Endothelial cell (in vitro differentiated cells): ENCODE data around the gene COL19A1. TPM values are rescaled to one million over a fixed set of nuclear protein-coding genes. Genes with fewer than 3 reads are reported as not detected.

Experiments
- DNase-seq: peaks from one replicate; pipeline ENCODE4 v3.0.0; 2021; ENCODE audit warnings: low spot score
- H3K27ac Mint-ChIP-seq: one replicate; pipeline ENCODE4 v1.8.0; 2021; ENCODE audit warnings: mixed read lengths, inconsistent platforms; ENCODE audit not compliant: unreplicated experiment
- H3K27me3 Mint-ChIP-seq: one replicate; pipeline ENCODE4 v1.8.0; 2021; ENCODE audit warnings: mild to moderate bottlenecking, moderate library complexity, mixed read lengths, inconsistent platforms; ENCODE audit not compliant: unreplicated experiment
- H3K36me3 Mint-ChIP-seq: one replicate; pipeline ENCODE4 v1.8.0; 2021; ENCODE audit warnings: mild to moderate bottlenecking, low read depth, mixed read lengths, inconsistent platforms; ENCODE audit not compliant: unreplicated experiment
- H3K4me1 Mint-ChIP-seq: one replicate; pipeline ENCODE4 v1.8.0; 2021; ENCODE audit warnings: mild to moderate bottlenecking, mixed read lengths, inconsistent platforms; ENCODE audit not compliant: unreplicated experiment
- H3K4me3 Mint-ChIP-seq: one replicate; pipeline ENCODE4 v1.8.0; 2021; ENCODE audit warnings: mild to moderate bottlenecking, mixed read lengths, inconsistent platforms; ENCODE audit not compliant: unreplicated experiment
- H3K9me3 Mint-ChIP-seq: one replicate; pipeline ENCODE4 v1.8.0; 2021; ENCODE audit warnings: mixed read lengths, inconsistent platforms; ENCODE audit not compliant: unreplicated experiment
- total RNA-seq: library from RNA; stranded (reverse); fragmentation: NEBNext Ultra II Directional; extraction: Animal tissue kit (Norgen Biotek cat#: 25700); gene quantifications from one replicate; pipeline ENCODE4 v1.2.1, GENCODE V29; 2021; ENCODE audit not compliant: unreplicated experiment
- TF ChIP-seq, protein P1 (sequence below): fragments of 200-600 bp; sonication (generic); IDR thresholded peaks from one replicate; pipeline ENCODE4 v1.5.0; 2021; ENCODE audit warnings: antibody characterized with exemption; ENCODE audit not compliant: unreplicated experiment

The COL19A1 gene
- total RNA-seq, 1 donor from 2014 or later: 0.33 TPM

GRCh38 chr6:70028246-70028645 lies 161.9 kb downstream of the COL19A1 start:
- Mint-ChIP-seq H3K27me3 (peaks cover 3% of the 10 kb centered on the region), H3K9me3 (no peaks in the 10 kb centered on the region), H3K27ac (no peak overlapping the region), H3K36me3 (no peaks in the 10 kb centered on the region), H3K4me1 (peaks cover 3% of the 10 kb centered on the region), H3K4me3 (no peak overlapping the region)
- DNase-seq: no peak
- TF ChIP-seq, protein P1, sequence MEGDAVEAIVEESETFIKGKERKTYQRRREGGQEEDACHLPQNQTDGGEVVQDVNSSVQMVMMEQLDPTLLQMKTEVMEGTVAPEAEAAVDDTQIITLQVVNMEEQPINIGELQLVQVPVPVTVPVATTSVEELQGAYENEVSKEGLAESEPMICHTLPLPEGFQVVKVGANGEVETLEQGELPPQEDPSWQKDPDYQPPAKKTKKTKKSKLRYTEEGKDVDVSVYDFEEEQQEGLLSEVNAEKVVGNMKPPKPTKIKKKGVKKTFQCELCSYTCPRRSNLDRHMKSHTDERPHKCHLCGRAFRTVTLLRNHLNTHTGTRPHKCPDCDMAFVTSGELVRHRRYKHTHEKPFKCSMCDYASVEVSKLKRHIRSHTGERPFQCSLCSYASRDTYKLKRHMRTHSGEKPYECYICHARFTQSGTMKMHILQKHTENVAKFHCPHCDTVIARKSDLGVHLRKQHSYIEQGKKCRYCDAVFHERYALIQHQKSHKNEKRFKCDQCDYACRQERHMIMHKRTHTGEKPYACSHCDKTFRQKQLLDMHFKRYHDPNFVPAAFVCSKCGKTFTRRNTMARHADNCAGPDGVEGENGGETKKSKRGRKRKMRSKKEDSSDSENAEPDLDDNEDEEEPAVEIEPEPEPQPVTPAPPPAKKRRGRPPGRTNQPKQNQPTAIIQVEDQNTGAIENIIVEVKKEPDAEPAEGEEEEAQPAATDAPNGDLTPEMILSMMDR: no peak

- Mint-ChIP-seq H3K4me3 (no peak overlapping the region), H3K27ac (no peak overlapping the region), H3K27me3 (peaks cover 3% of the 10 kb centered on the region), H3K9me3 (no peaks in the 10 kb centered on the region), H3K36me3 (no peaks in the 10 kb centered on the region), H3K4me1 (peaks cover 3% of the 10 kb centered on the region)
- no peak for DNase-seq
- TF ChIP-seq, protein P1: no peak
Observed at GRCh38 chr6:70028926-70029325, 162.6 kb downstream of the COL19A1 start.

DNA sequence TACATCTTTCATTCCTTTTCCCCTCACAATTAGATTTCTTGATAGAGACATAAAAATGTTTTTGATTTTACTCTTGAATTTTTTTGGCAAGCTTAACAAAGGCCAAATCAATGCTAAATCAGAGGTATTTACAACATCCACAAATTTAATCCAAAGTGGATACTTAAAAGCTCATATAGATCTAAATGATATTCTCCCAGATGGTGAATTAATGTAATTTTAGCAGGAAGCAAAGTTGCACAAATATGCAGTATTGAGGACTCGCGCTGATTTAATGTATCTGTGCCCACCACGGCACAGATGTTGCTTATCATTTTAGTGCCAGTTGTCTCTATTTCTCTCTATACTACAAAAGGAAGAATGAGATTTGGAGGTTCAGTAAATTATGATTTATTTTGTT lies 167.4 kb downstream of the COL19A1 start:
- DNase-seq: no peak
- H3K36me3 Mint-ChIP-seq: no peaks in the 10 kb centered on the region
- no peak overlapping the region for H3K27ac Mint-ChIP-seq
- H3K27me3 Mint-ChIP-seq: peaks cover 3% of the 10 kb centered on the region
- no peaks in the 10 kb centered on the region for H3K4me1 Mint-ChIP-seq
- H3K9me3 Mint-ChIP-seq: no peaks in the 10 kb centered on the region
- no peak overlapping the region for H3K4me3 Mint-ChIP-seq
- TF ChIP-seq, protein P1: no peak

GRCh38 chr6:70037445-70037844 lies 171.1 kb downstream of the COL19A1 start:
- TF ChIP-seq, protein P1: no peak
- no peak overlapping the region for H3K4me3 Mint-ChIP-seq
- H3K27ac Mint-ChIP-seq: no peak overlapping the region
- no peak for DNase-seq
- no peaks in the 10 kb centered on the region for H3K4me1 Mint-ChIP-seq
- H3K27me3 Mint-ChIP-seq: no peaks in the 10 kb centered on the region
- no peaks in the 10 kb centered on the region for H3K36me3 Mint-ChIP-seq
- no peaks in the 10 kb centered on the region for H3K9me3 Mint-ChIP-seq

DNA sequence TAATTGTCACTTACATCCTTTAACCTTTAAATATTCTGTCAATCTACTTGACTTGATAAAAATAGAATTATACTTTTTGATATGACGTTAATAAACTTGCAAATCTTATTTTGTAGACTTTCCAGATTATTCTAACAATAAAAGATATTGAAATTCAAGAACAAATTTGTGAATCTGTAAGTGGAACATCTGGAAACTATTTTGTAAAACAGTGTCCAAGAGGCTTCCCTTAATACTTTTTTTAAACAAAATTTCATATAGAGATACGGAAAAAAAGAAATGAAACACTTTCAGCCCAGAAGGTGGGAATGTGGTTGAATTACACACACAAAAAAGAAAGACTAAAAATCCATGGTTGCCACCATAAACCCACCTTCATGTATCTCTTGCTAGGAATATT lies 174.4 kb downstream of the COL19A1 start:
- no peaks in the 10 kb centered on the region for H3K27me3 Mint-ChIP-seq
- TF ChIP-seq, protein P1: no peak
- no peak overlapping the region for H3K27ac Mint-ChIP-seq
- DNase-seq: no peak
- no peak overlapping the region for H3K4me3 Mint-ChIP-seq
- no peaks in the 10 kb centered on the region for H3K4me1 Mint-ChIP-seq
- no peaks in the 10 kb centered on the region for H3K9me3 Mint-ChIP-seq
- H3K36me3 Mint-ChIP-seq: no peaks in the 10 kb centered on the region
